GM12801 (cell line): ENCODE measurements around the gene DIP2C.

ENCODE experiments used
- CTCF ChIP-seq: IDR thresholded peaks from one replicate; pipeline ENCODE4 v1.5.1; 2011; ENCODE audit warnings: control low read depth; ENCODE audit not compliant: insufficient read length; ENCODE audit errors: extremely low read depth

Gene DIP2C

GRCh38 chr10:267705-268104 lies 421.8 kb downstream of the DIP2C start:
- TF ChIP-seq CTCF, result no peak

GRCh38 chr10:266974-267425 lies 422.5 kb downstream of the DIP2C start:
- TF ChIP-seq CTCF, result no peak

GRCh38 chr10:260819-261429 lies 428.5 kb downstream of the DIP2C start:
- no peak for TF ChIP-seq CTCF

- no peak for TF ChIP-seq CTCF
Measured at GRCh38 chr10:251982-252582, 437.4 kb downstream of the DIP2C start.

- no peak for TF ChIP-seq CTCF
Measured at GRCh38 chr10:248307-248706, 441.2 kb downstream of the DIP2C start.

- TF ChIP-seq CTCF, result no peak
Measured at GRCh38 chr10:247480-247879, 442.0 kb downstream of the DIP2C start.

GRCh38 chr10:246431-246830 lies 443.0 kb downstream of the DIP2C start:
- TF ChIP-seq CTCF, result no peak
